ENCODE data around the gene GNPAT.

- no peak for TF ChIP-seq GABPB1 (CRISPR knock-in tag; IDR thresholded peaks at IDR 0.05)
- no peak for TF ChIP-seq SP1 (CRISPR knock-in tag; conservative IDR thresholded peaks at IDR 0.05)
- TF ChIP-seq NR2C2 (CRISPR knock-in tag; IDR thresholded peaks at IDR 0.05): no peak
- no peak for TF ChIP-seq CTCF (IDR thresholded peaks at IDR 0.05)
- TF ChIP-seq HMGXB4 (CRISPR knock-in tag; IDR thresholded peaks at IDR 0.05): no peak
- TF ChIP-seq ZNF232 (CRISPR knock-in tag; IDR thresholded peaks at IDR 0.05): no peak
- no peak for TF ChIP-seq ATF2 (CRISPR knock-in tag; IDR thresholded peaks at IDR 0.05; ENCODE audit: borderline replicate concordance, low read depth)
- TF ChIP-seq IRF1 (CRISPR knock-in tag; IDR thresholded peaks at IDR 0.05): no peak
These were observed 39.5 kb upstream of the GNPAT start for GRCh38 chr1:231201375-231201978.
